Activated T-cell treated with anti-CD3 and anti-CD28 coated beads, Interleukin-2, amount 50 U/mL, for 4 hours (primary cell): ENCODE results near the gene PDE8B. TPM values are rescaled to one million over a fixed set of nuclear protein-coding genes. Genes with fewer than 3 reads are reported as not detected.
A peak's percentile ranks its signal among the peaks of the same experiment; 100 is the strongest.

Experiments
- ATAC-seq, 2 donors: fragments of 200-7000 bp; cut with Tn5 transposase; one replicate each; pipeline ENCODE4 v1.10.0; 2021
- DNase-seq: peaks from one replicate; pipeline ENCODE4 v3.0.0-alpha.2; 2020
- H3K27me3 Mint-ChIP-seq: one replicate; pipeline ENCODE4 v1.8.0; 2021; ENCODE audit warnings: low read depth, mixed read lengths
- H3K36me3 Mint-ChIP-seq: one replicate; pipeline ENCODE4 v1.8.0; 2022; ENCODE audit warnings: mixed read lengths; ENCODE audit not compliant: insufficient read depth
- H3K4me1 Mint-ChIP-seq: one replicate; pipeline ENCODE4 v1.8.0; 2021; ENCODE audit warnings: low read depth, mixed read lengths
- H3K4me3 Mint-ChIP-seq: one replicate; pipeline ENCODE4 v1.8.0; 2021; ENCODE audit warnings: mild to moderate bottlenecking, moderate library complexity, mixed read lengths
- H3K9me3 Mint-ChIP-seq: one replicate; pipeline ENCODE4 v1.8.0; 2021; ENCODE audit warnings: mixed read lengths
- total RNA-seq, 3 donors: library from RNA; stranded (reverse); gene quantifications; one replicate each; pipeline ENCODE4 v1.2.1, GENCODE V29; 2021

Gene PDE8B, protein sequence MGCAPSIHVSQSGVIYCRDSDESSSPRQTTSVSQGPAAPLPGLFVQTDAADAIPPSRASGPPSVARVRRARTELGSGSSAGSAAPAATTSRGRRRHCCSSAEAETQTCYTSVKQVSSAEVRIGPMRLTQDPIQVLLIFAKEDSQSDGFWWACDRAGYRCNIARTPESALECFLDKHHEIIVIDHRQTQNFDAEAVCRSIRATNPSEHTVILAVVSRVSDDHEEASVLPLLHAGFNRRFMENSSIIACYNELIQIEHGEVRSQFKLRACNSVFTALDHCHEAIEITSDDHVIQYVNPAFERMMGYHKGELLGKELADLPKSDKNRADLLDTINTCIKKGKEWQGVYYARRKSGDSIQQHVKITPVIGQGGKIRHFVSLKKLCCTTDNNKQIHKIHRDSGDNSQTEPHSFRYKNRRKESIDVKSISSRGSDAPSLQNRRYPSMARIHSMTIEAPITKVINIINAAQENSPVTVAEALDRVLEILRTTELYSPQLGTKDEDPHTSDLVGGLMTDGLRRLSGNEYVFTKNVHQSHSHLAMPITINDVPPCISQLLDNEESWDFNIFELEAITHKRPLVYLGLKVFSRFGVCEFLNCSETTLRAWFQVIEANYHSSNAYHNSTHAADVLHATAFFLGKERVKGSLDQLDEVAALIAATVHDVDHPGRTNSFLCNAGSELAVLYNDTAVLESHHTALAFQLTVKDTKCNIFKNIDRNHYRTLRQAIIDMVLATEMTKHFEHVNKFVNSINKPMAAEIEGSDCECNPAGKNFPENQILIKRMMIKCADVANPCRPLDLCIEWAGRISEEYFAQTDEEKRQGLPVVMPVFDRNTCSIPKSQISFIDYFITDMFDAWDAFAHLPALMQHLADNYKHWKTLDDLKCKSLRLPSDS
- not detected for total RNA-seq

DNA sequence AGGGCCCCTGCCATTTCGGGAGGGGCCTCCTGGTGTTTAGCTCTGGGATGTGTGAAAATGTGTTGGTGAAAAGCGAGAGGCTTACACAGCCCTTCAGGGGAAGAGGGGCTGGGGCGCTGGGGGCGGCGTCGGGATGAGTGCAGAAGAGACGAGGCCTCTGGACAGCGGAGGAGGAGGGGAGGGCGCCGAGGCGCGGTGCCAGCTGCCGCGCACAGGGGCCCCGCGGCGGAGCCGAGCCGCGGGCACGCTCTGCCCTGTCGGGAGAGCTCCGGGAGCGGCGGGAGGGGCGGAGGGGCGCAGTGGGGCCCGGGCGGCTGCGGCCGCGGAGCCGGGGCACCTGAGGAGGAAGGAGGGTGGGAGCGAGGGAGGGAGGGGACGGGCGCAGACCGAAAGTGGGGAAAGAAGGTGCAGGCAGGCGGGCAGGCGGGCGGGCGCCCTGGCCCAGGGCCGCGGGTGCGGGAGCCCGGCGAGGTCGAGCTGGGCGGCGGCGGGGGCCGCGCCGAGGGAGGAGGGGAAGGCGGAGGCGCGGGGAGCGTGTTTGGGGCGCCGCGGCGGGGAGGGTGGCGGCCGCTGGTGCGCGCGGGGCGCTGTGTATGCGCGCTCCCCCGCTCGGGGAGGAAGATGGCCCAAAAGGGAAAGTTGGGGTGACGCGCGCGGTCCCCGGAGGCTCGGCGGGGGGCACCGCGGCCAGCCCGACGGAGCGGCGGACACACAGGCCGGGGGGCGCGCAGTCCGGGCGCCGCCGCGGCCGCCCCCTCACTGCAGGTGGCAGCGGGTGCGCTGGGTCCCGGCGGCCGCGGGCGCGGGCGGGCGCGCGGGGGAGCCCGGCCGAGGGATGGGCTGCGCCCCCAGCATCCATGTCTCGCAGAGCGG lies at the start of gene PDE8B:
PDE8B (plus strand) TSS at position 590 of the 873 bp plus-strand sequence; CDS start at position 836, 246 bp downstream.
- ATAC-seq (peak; percentile 55 to 67), DNase-seq (no peak)
- H3K36me3 Mint-ChIP-seq = no peaks in the 10 kb centered on the region
- peaks cover 12% of the 10 kb centered on the region for H3K4me1 Mint-ChIP-seq
- H3K4me3 Mint-ChIP-seq = peak within 1 kb of the TSS; percentile 80
- peaks cover 58% of the 10 kb centered on the region for H3K27me3 Mint-ChIP-seq
- no peaks in the 10 kb centered on the region for H3K9me3 Mint-ChIP-seq

DNA sequence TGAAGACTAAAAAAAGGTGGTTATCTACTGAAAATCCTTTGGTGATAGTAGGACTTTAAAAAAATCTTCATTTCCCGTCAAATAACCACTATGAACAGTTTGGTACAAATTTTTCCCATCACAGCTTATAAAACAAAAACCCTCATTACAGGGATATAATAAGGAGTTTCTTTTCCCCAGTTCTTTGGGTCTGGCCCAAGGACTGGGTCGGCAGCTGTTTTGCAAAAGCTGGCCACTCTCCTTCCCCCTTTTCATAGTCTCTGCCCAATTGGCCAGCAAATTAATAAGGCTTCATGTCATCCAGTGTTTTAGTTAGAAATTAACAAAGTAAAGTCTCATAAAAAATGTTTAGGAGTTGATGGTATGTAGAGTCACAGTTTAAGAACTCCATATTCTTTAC lies 47.0 kb upstream of the PDE8B start:
- Mint-ChIP-seq H3K4me1 (no peaks in the 10 kb centered on the region), H3K36me3 (no peaks in the 10 kb centered on the region), H3K27me3 (peaks cover 5% of the 10 kb centered on the region), H3K9me3 (no peaks in the 10 kb centered on the region), H3K4me3 (no peak overlapping the region)
- ATAC-seq = no peak
- DNase-seq = no peak

DNA sequence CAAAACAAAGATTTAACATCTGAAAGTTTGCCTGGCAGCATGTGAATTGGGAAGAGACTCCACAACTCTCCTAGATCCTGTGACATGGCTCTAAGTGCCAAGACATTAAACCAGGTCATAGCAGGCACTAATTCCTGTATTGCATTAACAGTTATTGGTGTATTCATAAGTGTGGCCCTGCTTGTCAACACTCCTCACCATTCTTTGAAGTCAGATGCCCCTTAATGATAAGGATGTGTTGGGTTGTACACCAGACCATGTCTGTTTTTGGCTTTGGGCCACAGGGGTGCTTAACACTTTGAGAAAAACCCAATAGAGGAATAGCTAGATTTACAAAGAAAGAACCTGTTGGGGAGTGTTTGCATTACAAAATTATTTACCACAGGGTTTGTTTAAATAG lies 43.4 kb upstream of the PDE8B start:
- no peaks in the 10 kb centered on the region for H3K36me3 Mint-ChIP-seq
- ATAC-seq (no peak), DNase-seq (no peak)
- H3K4me1 Mint-ChIP-seq = no peaks in the 10 kb centered on the region
- H3K4me3 Mint-ChIP-seq = no peak overlapping the region
- H3K27me3 Mint-ChIP-seq = peaks cover 5% of the 10 kb centered on the region
- no peaks in the 10 kb centered on the region for H3K9me3 Mint-ChIP-seq

DNA sequence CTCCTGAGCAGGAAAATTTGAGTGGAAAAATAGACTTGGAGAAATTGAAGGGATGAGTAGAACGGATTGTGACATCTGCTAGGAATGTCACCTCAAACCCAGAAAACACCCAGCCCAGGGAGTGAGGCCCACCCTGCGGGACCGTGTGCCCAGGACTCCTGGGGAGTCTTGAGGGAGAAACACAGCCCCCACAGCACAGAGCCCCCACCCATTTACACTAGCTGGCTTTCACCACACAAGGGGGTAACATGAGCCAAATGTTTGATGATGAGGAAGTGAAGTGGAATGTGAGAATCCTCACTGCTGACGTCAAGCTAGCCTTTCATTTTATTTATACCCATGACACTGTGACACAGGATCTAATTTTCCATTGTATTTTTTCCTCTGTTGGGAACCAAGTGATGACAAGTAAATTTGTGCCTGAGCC lies 42.8 kb upstream of the PDE8B start:
- Mint-ChIP-seq H3K4me3 (no peak overlapping the region), H3K4me1 (no peaks in the 10 kb centered on the region), H3K27me3 (peaks cover 5% of the 10 kb centered on the region), H3K9me3 (no peaks in the 10 kb centered on the region), H3K36me3 (no peaks in the 10 kb centered on the region)
- ATAC-seq = no peak
- DNase-seq = no peak

DNA sequence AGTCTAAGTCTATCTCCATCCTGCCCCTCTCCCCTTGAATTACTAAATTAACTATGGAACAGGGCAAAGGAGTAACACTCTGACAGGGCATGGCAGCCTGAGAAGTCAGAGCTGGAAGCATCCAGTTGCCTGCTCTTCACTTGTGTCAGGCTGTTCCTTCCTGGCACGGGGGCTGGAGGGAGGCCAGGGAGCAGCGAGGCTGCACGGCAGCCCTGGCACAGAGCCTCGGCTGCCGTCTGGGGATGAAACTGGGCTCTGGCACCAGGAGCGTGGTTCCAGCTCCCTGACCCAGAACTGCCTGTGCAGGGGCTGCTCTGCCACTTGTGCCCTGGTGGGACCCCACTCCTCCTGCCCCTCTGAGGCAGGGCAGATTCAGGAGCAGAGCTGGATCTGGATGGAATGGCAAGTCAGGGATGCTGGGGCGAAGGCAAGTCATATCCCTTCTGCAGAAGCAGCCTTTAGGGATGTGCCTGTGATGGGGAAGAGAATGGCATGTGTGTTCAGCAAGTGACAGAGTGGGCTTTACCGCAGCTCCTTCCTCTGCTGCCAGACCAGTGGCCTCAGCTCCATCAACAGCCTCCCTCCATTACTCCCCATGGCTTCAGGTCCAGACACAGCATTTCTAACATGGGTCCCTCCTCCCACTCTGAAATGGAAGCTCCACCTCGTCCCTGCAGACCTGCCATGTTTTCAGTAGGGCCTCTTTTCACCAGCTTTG lies 42.2 kb upstream of the PDE8B start:
- no peak for ATAC-seq
- H3K4me3 Mint-ChIP-seq = no peak overlapping the region
- no peaks in the 10 kb centered on the region for H3K9me3 Mint-ChIP-seq
- no peaks in the 10 kb centered on the region for H3K36me3 Mint-ChIP-seq
- no peaks in the 10 kb centered on the region for H3K4me1 Mint-ChIP-seq
- H3K27me3 Mint-ChIP-seq = peaks cover 5% of the 10 kb centered on the region
- no peak for DNase-seq

DNA sequence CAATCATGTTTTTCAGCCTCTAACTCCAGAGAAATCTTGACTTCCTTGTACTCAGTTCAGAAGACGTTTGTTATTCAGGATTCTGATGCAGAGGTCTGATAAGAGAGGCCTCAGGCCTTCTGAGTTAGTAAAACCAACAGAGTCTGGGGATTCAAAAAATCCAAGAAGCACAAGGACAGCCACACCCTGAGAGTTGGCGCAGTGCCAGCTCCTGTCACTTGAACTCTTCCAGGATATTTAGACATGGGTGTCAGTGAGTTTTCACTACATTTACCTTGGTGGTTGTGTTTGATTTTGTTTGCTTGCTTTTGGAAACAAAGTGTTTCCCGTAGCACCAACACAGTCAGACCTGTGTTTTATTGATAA lies 41.6 kb upstream of the PDE8B start:
- Mint-ChIP-seq H3K4me1 (no peaks in the 10 kb centered on the region), H3K9me3 (no peaks in the 10 kb centered on the region), H3K36me3 (no peaks in the 10 kb centered on the region), H3K4me3 (no peak overlapping the region), H3K27me3 (peaks cover 2% of the 10 kb centered on the region)
- DNase-seq (no peak), ATAC-seq (no peak)

DNA sequence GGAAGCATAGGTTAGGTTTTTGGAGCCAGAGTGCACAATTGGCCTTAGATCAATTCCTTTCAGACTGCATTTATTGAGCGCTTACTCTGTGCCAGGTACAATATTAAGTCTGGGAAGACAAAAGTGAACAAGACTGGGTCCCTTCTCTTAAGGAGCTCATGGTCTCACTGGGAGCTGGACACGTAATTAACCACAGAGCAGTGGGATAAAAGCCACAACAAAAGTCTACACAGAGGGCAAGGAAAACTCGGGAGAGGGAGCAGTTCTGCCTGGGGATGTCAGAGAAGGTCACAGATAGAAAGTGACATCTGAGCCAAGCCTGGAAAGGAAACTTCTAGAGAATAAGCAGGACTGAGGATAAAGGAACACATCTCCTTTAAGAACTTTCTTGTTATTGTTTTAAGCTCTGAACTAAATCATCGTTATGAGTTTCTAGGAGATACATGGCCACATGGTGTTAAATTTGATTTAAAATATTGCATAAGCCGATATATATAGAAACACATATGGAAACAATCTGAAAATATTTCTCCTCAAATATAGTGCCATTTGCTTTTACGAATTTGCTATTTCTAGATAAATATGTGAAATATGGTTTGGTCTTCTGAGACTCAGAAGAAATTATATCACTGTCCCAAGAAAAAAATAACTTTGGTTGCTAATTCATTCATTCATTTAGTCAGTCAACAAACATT lies 40.1 kb upstream of the PDE8B start:
- Mint-ChIP-seq H3K27me3 (peaks cover 2% of the 10 kb centered on the region), H3K36me3 (no peaks in the 10 kb centered on the region), H3K4me1 (no peaks in the 10 kb centered on the region), H3K4me3 (no peak overlapping the region), H3K9me3 (no peaks in the 10 kb centered on the region)
- no peak for DNase-seq
- ATAC-seq = no peak

DNA sequence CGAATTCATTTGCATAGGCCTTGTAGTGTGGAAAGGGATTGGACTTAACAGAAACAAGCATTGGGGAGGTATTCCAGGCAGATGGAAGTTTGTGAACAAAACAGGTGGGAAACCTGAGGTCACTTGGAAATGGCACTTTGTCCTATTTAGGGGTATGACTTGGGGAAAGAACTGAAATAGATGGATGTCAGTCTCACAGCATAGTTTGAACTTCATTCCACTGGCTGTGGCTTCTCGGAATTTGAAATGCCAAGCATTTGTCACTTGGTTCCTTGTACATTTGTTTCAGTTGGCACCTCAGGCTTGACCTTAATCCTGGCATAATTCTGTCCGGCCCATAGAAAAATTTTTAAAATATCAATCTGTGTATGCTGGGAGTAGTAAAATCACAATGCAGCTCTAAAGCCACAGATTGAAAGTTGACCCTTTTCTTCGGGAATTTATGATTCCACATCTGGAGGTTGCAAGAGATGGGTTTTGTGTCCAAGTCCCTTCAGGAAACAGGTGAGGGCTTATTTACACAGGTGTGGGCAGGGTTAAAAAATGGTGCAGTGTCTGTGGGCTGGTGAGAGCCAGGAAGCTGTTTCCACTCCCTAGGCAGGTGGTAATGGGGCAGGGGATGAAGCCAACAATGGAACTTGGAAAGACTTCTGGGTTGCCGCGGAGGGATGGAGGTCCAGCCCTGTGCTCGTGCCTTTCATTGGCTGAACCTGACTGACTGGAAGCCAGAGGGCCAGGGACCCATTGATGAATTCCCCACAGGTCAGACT lies 39.2 kb upstream of the PDE8B start:
- Mint-ChIP-seq H3K9me3 (no peaks in the 10 kb centered on the region), H3K27me3 (peaks cover 2% of the 10 kb centered on the region), H3K4me1 (no peaks in the 10 kb centered on the region), H3K4me3 (no peak overlapping the region), H3K36me3 (no peaks in the 10 kb centered on the region)
- DNase-seq (no peak), ATAC-seq (no peak)

DNA sequence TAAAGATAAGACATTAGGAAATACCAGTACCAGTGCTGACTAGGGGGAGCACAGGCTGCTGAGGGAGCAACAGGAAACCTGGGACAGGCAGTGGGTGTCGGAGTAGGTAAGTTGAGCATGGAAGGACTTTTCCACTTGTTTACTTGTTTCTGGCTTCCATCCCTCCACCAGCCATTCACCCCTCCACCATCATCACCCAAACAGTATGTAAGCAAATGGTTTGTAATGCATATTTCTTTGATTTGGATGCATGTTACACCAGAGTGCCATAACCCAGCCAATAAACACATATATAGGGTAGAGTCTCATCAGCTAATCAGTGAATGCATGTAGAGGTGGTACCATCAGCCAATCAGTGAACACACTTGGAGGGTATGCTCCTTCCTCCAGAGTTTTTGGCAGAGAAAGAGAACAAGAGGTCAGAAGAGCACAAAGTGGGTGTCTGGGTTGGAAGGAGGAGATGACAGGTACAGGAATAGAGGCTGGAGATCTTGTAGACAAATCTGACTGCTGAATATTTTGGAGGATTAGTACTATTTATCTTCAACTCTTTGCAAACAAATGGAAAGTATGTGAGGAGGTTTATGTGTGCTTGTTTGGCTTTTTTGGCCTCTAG lies 37.7 kb upstream of the PDE8B start:
- Mint-ChIP-seq H3K9me3 (no peaks in the 10 kb centered on the region), H3K4me3 (no peak overlapping the region), H3K4me1 (no peaks in the 10 kb centered on the region), H3K27me3 (peaks cover 5% of the 10 kb centered on the region), H3K36me3 (no peaks in the 10 kb centered on the region)
- DNase-seq (no peak), ATAC-seq (no peak)

DNA sequence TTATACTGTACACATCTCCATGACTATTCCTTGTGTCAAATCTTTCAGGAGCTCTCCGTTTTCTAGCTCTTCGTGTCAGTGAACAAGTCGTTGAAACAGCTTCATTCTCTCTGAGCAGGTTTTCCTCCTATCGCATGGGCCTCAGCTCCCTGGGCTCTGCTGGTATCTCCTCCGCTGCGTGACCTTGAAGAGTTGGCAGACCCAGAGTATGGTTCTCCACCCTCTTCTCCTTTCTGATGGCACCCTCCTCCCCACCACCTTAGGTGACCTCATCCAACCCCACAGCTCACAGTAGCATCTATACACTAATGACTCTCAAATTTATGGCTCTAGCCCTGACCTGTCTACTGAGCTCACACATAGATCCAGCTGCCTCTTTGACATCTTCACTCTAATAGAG lies 36.0 kb upstream of the PDE8B start:
- Mint-ChIP-seq H3K4me3 (no peak overlapping the region), H3K27me3 (peaks cover 16% of the 10 kb centered on the region), H3K9me3 (no peaks in the 10 kb centered on the region), H3K36me3 (no peaks in the 10 kb centered on the region), H3K4me1 (no peaks in the 10 kb centered on the region)
- ATAC-seq (no peak), DNase-seq (no peak)

DNA sequence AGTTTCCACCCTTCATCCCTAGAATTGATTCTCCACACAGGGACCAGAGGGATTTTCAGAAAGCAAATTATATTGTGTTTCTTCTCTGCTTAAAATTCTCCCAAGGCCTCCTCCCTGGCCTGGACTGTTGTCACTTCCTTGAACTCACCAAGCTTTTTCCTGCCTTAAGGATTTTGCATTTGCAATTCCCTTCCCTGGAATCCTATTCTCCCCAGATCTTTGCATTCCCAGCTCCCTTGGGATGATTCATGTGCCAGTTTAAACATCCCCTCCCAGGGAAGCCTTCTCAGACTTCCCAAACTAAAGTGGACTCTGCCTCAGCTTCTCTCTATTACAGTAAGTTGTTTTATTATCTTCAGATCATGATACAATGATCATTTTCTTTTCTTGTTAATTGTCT lies 35.2 kb upstream of the PDE8B start:
- DNase-seq = no peak
- Mint-ChIP-seq H3K9me3 (no peaks in the 10 kb centered on the region), H3K4me3 (no peak overlapping the region), H3K4me1 (no peaks in the 10 kb centered on the region), H3K27me3 (peaks cover 21% of the 10 kb centered on the region), H3K36me3 (no peaks in the 10 kb centered on the region)
- ATAC-seq = no peak

DNA sequence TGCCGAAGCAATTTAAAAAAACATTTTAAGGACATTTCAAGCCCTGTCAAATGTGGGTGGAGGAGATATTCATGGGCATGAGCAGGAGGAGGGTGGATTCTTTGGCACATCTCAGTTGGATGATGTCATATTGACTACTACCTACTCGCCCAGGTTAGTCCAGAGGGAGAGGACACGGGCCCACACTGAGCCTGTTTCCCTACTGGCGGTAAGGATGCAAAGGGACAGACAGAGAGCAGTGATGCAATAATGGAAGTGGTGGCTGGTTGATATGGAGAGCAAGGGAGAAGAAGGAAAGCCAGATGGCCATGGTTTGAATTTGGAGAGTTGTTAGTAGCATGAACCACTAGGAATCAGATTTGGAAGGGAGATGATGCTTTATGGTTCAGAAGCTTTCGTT lies 34.1 kb upstream of the PDE8B start:
- no peak for ATAC-seq
- Mint-ChIP-seq H3K9me3 (no peaks in the 10 kb centered on the region), H3K4me1 (no peaks in the 10 kb centered on the region), H3K36me3 (no peaks in the 10 kb centered on the region), H3K27me3 (peaks cover 25% of the 10 kb centered on the region), H3K4me3 (no peak overlapping the region)
- DNase-seq = no peak
